Activated naive CD4-positive, alpha-beta T cell treated with anti-CD3 and anti-CD28 coated beads, Interleukin-2, amount 50 U/mL, for 24 hours (primary cell): ENCODE measurements around the gene TMEM132D.

Experiments used
- H3K27ac Mint-ChIP-seq: one replicate; pipeline ENCODE4 v1.8.0; 2021; ENCODE audit warnings: mild to moderate bottlenecking, mixed read lengths
- H3K27me3 Mint-ChIP-seq: one replicate; pipeline ENCODE4 v1.8.0; 2021; ENCODE audit warnings: mixed read lengths
- H3K36me3 Mint-ChIP-seq: one replicate; pipeline ENCODE4 v1.8.0; 2021; ENCODE audit warnings: mixed read lengths
- H3K4me1 Mint-ChIP-seq: one replicate; pipeline ENCODE4 v1.8.0; 2021; ENCODE audit warnings: mixed read lengths
- H3K4me3 Mint-ChIP-seq: one replicate; pipeline ENCODE4 v1.8.0; 2021; ENCODE audit warnings: mild to moderate bottlenecking, mixed read lengths
- H3K9me3 Mint-ChIP-seq: one replicate; pipeline ENCODE4 v1.8.0; 2021; ENCODE audit warnings: mixed read lengths

TMEM132D gene

GRCh38 chr12:129279771-129280170 lies 624.1 kb downstream of the TMEM132D start:
- H3K9me3 Mint-ChIP-seq = no peaks in the 10 kb centered on the region
- H3K4me3 Mint-ChIP-seq = no peak overlapping the region
- H3K36me3 Mint-ChIP-seq = no peaks in the 10 kb centered on the region
- no peaks in the 10 kb centered on the region for H3K27me3 Mint-ChIP-seq
- no peak overlapping the region for H3K27ac Mint-ChIP-seq
- no peaks in the 10 kb centered on the region for H3K4me1 Mint-ChIP-seq

DNA sequence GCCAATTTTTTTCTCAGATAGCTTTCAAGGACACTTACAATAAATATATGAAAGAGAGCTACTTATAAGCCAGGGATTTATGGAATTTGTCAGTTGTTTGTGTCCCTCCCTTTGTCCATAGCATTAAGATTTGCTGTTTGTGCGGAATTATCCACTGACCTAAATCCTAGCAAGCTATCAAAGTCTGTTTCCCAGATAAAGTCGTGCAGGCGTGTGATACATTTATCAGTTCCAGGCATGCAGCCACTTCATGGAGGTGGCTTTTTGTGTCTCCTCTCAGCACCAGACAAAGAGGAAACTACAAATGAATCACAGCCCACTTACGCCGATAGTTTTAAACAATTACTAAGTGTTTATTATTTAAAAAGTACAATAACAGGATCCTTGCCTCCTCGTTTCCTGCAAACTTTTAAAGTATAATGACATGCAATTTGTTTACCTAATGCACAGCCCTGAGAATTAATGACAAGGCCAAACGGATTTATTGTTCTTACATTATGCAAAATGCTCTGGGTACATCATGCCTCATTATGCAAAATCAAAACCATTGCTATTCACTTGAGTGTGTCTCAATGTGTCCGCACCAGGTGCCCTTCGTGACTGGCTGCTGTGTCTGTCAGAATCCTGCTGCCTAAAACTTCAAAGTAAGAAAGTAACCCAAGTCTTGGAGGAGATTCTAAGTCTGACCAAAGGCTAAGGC lies 627.3 kb downstream of the TMEM132D start:
- Mint-ChIP-seq H3K27ac (no peak overlapping the region), H3K4me3 (no peak overlapping the region), H3K27me3 (no peaks in the 10 kb centered on the region), H3K36me3 (no peaks in the 10 kb centered on the region), H3K4me1 (no peaks in the 10 kb centered on the region), H3K9me3 (no peaks in the 10 kb centered on the region)

GRCh38 chr12:129269756-129270495 lies 633.9 kb downstream of the TMEM132D start:
- no peaks in the 10 kb centered on the region for H3K36me3 Mint-ChIP-seq
- H3K27me3 Mint-ChIP-seq = no peaks in the 10 kb centered on the region
- H3K4me1 Mint-ChIP-seq = no peaks in the 10 kb centered on the region
- H3K9me3 Mint-ChIP-seq = peaks cover 11% of the 10 kb centered on the region
- H3K27ac Mint-ChIP-seq = no peak overlapping the region
- no peak overlapping the region for H3K4me3 Mint-ChIP-seq

- H3K27ac Mint-ChIP-seq = no peak overlapping the region
- H3K36me3 Mint-ChIP-seq = no peaks in the 10 kb centered on the region
- H3K4me1 Mint-ChIP-seq = no peaks in the 10 kb centered on the region
- H3K27me3 Mint-ChIP-seq = no peaks in the 10 kb centered on the region
- H3K4me3 Mint-ChIP-seq = no peak overlapping the region
- peaks cover 14% of the 10 kb centered on the region for H3K9me3 Mint-ChIP-seq
Observed at GRCh38 chr12:129258781-129259318, 645.0 kb downstream of the TMEM132D start.

- no peak overlapping the region for H3K27ac Mint-ChIP-seq
- no peaks in the 10 kb centered on the region for H3K4me1 Mint-ChIP-seq
- no peaks in the 10 kb centered on the region for H3K36me3 Mint-ChIP-seq
- H3K4me3 Mint-ChIP-seq = no peak overlapping the region
- H3K27me3 Mint-ChIP-seq = no peaks in the 10 kb centered on the region
- peaks cover 14% of the 10 kb centered on the region for H3K9me3 Mint-ChIP-seq
Observed at GRCh38 chr12:129257524-129257923, 646.3 kb downstream of the TMEM132D start.

- Mint-ChIP-seq H3K27me3 (no peaks in the 10 kb centered on the region), H3K9me3 (no peaks in the 10 kb centered on the region), H3K27ac (no peak overlapping the region), H3K4me1 (no peaks in the 10 kb centered on the region), H3K4me3 (no peak overlapping the region), H3K36me3 (no peaks in the 10 kb centered on the region)
Observed at GRCh38 chr12:129246630-129247029, 657.2 kb downstream of the TMEM132D start.

DNA sequence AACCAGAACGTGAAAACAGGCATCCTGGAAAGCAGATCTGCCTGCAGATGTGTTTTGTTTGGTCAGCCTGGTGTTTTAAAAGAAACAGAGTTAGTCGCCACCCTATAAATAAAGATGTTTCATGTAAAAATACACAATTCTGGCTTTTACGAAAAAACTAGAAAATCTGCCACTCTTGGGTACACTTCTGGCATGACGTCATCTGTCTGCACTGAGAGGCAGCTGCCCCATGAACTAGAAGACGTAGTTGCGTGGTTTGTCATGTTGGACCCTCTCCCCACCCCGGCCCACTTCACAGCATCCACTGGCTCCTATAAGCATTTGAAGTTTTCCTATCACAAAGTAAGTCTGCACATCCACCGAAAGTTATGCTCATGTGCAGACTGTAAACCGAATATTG lies 658.1 kb downstream of the TMEM132D start:
- H3K27ac Mint-ChIP-seq = no peak overlapping the region
- no peaks in the 10 kb centered on the region for H3K27me3 Mint-ChIP-seq
- no peaks in the 10 kb centered on the region for H3K4me1 Mint-ChIP-seq
- H3K36me3 Mint-ChIP-seq = no peaks in the 10 kb centered on the region
- no peaks in the 10 kb centered on the region for H3K9me3 Mint-ChIP-seq
- H3K4me3 Mint-ChIP-seq = no peak overlapping the region

DNA sequence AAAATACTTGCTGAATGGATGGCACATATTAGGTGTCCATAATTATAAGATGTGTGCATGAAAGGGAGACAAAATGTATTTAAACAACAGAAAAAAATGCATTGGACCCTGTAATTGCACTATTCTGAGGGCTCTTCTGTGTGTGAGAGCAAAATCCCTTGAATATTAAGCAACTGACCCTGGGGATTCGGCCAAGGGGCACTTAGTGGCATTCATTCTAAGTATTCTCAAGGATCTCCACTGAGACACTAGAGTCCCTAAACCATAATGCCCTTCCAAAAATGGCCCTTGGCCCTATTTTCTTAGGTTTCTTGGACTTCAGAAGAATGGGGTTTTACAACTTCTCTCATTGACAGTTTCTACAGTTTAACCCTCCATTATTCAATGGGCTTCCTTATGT lies 662.0 kb downstream of the TMEM132D start:
- Mint-ChIP-seq H3K4me3 (no peak overlapping the region), H3K27me3 (no peaks in the 10 kb centered on the region), H3K36me3 (no peaks in the 10 kb centered on the region), H3K9me3 (peaks cover 7% of the 10 kb centered on the region), H3K4me1 (no peaks in the 10 kb centered on the region), H3K27ac (no peak overlapping the region)

DNA sequence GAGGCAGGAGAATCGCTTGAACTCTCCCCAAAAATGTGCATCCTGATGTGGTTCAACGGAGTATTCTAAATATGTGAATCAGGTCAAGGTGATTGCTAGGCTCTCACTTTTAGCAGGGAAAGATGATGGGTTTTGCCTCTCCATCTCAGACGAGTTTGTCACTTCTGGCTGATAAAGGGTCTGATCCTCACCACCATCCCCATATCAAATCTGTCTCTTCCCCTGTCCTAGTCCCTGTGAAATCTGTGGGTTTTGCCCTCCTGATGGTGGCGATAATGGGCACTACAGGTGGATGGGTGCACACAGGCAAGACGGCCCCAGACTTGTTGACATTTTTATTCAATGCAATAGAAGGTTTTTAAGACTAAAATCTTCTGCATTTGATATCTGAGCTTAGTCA lies 665.9 kb downstream of the TMEM132D start:
- Mint-ChIP-seq H3K36me3 (no peaks in the 10 kb centered on the region), H3K4me1 (no peaks in the 10 kb centered on the region), H3K27ac (no peak overlapping the region), H3K4me3 (no peak overlapping the region), H3K27me3 (no peaks in the 10 kb centered on the region), H3K9me3 (peaks cover 7% of the 10 kb centered on the region)

DNA sequence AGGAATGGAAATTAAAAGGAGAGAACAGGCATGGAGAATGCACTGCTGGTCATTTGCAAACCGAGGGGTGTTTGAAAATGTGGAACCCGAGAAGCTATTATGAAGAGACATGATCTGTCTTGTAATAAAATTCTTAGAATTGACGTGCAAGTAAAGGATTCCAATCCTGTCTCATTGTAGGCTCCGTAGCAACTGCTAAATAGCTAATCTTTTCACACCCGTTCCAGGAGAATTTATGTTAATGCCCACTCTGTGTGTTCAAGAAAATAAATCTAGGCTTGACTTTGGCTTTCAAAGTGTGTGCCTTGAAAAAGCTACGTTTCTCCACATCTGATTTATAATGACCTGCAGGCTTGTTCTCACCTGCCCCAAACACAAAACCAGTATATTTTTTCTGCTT lies 669.6 kb downstream of the TMEM132D start:
- H3K4me3 Mint-ChIP-seq = no peak overlapping the region
- H3K4me1 Mint-ChIP-seq = no peaks in the 10 kb centered on the region

DNA sequence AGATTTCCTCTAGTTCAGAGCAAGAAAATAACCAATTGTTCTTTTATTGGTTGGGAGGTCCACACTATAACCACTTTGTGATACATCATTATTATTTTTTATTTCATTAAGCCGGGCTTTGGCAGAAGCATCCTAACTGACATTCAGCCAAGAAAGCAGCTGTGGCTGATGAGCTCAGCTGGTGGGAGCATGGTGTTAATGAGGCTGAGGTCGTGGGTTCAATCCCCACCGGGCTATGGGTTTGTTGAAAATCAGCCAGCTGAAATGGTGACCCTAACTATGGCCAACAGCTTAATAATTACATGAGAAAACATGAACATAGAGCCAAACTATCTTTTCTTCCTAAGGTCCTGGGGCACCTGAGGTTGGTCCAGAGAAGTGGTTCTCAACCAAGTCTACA lies 672.3 kb downstream of the TMEM132D start:
- H3K27ac Mint-ChIP-seq = no peak overlapping the region
- H3K9me3 Mint-ChIP-seq = no peaks in the 10 kb centered on the region
- no peaks in the 10 kb centered on the region for H3K27me3 Mint-ChIP-seq
- H3K36me3 Mint-ChIP-seq = no peaks in the 10 kb centered on the region
- no peaks in the 10 kb centered on the region for H3K4me1 Mint-ChIP-seq
- no peak overlapping the region for H3K4me3 Mint-ChIP-seq

More for the DNA sequence above, 669.6 kb downstream of the TMEM132D start:
- no peak overlapping the region for H3K27ac Mint-ChIP-seq
- no peaks in the 10 kb centered on the region for H3K36me3 Mint-ChIP-seq
- H3K9me3 Mint-ChIP-seq = peaks cover 7% of the 10 kb centered on the region
- no peaks in the 10 kb centered on the region for H3K27me3 Mint-ChIP-seq

DNA sequence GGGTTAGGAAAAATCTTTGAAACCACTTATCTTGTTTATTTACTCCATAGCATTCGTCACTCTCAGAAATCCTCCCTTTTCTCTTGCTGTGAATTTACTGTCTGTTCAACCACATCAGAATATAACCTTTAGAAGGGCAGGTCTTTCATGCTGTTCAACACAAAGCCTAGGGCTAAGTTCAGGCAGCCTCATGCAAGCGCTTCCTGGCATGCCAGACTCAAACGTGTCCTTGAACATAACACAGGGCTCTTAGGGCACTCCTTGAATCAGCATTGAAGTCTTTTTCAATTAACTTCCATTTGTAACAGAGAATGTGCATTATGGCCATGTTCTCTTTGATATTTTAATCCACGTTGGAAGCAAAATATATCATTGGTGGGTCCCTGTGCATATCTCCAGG lies 672.8 kb downstream of the TMEM132D start:
- Mint-ChIP-seq H3K4me1 (no peaks in the 10 kb centered on the region), H3K9me3 (no peaks in the 10 kb centered on the region), H3K27ac (no peak overlapping the region), H3K27me3 (no peaks in the 10 kb centered on the region), H3K36me3 (no peaks in the 10 kb centered on the region), H3K4me3 (no peak overlapping the region)

GRCh38 chr12:129226851-129227250 lies 677.0 kb downstream of the TMEM132D start:
- H3K27ac Mint-ChIP-seq = no peak overlapping the region
- H3K4me1 Mint-ChIP-seq = no peaks in the 10 kb centered on the region
- no peak overlapping the region for H3K4me3 Mint-ChIP-seq
- H3K36me3 Mint-ChIP-seq = no peaks in the 10 kb centered on the region
- no peaks in the 10 kb centered on the region for H3K27me3 Mint-ChIP-seq
- peaks cover 8% of the 10 kb centered on the region for H3K9me3 Mint-ChIP-seq

GRCh38 chr12:129226005-129226404 lies 677.8 kb downstream of the TMEM132D start:
- Mint-ChIP-seq H3K4me1 (no peaks in the 10 kb centered on the region), H3K36me3 (no peaks in the 10 kb centered on the region), H3K27me3 (no peaks in the 10 kb centered on the region), H3K4me3 (no peak overlapping the region), H3K9me3 (peaks cover 8% of the 10 kb centered on the region), H3K27ac (no peak overlapping the region)

GRCh38 chr12:129215556-129215955 lies 688.3 kb downstream of the TMEM132D start:
- no peaks in the 10 kb centered on the region for H3K36me3 Mint-ChIP-seq
- peaks cover 11% of the 10 kb centered on the region for H3K9me3 Mint-ChIP-seq
- H3K27me3 Mint-ChIP-seq = no peaks in the 10 kb centered on the region
- no peak overlapping the region for H3K27ac Mint-ChIP-seq
- H3K4me3 Mint-ChIP-seq = no peak overlapping the region
- H3K4me1 Mint-ChIP-seq = no peaks in the 10 kb centered on the region

GRCh38 chr12:129213551-129213950 lies 690.3 kb downstream of the TMEM132D start:
- Mint-ChIP-seq H3K27ac (no peak overlapping the region), H3K4me1 (no peaks in the 10 kb centered on the region), H3K4me3 (no peak overlapping the region), H3K9me3 (peaks cover 9% of the 10 kb centered on the region), H3K36me3 (no peaks in the 10 kb centered on the region), H3K27me3 (no peaks in the 10 kb centered on the region)
